Measurements from ENCODE around the gene TMEM80. TPM values are rescaled to one million over a fixed set of nuclear protein-coding genes. Genes with fewer than 3 reads are reported as not detected.

The TMEM80 gene
- total and polyA plus RNA-seq, 4 donors: 5.1 to 12.4 (median 8.2) TPM

DNA sequence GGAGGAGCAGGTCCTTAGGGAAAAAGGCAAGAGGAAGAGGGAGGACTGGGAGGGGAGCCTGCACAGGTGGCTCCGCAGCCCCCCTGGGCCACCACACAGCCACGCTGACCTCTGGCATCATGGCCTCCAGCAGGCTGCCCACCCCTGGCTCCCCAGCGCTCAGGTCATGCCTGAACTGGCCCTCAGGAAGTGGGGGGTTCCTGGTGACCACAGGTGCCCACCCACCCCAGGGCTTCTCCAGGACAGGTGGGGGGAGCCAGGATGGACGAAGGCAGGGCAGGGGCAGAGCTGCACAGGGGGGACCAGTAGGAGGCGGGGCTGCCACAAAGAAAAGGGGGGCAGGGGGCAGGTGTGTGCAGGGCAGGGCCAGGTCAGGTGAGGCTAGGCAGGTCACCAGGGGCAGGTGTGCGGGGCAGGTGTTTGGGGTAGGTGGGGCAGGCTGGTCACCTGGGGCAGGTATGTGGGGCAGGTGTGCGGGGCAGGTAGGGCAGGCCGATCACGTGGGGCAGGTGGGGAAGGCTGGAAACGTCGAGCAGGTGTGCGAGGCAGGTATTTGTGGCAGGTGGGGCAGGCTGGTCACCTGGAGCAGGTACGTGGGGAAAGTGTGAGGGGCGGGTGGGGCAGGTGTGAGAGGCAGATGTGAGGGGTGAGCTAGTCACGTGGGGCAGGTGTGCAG, 1.6 kb upstream of the TMEM80 start:
- Histone ChIP-seq H3K27ac (ENCODE audit: low read depth in 1 of 2, low read length in 2 of 2) (no peak overlapping the region), H3K36me3 (ENCODE audit: control insufficient read depth in 4 of 4, insufficient read depth in 3 of 4, low read depth in 1 of 4, low read length in 3 of 4) (peaks cover 0 to 10% (median 4%) of the 10 kb centered on the region in 4 donors), H3K27me3 (ENCODE audit: control insufficient read depth in 4 of 4, insufficient read depth in 4 of 4, low read length in 3 of 4) (no peaks in the 10 kb centered on the region), H3K9ac (ENCODE audit: low read depth in 1 of 2, low read length in 2 of 2) (no peak overlapping the region), H3K9me3 (ENCODE audit: control insufficient read depth in 4 of 4, low read length in 3 of 4) (no peaks in the 10 kb centered on the region), H3K4me1 (ENCODE audit: control insufficient read depth in 4 of 4, insufficient read depth in 4 of 4, low read length in 3 of 4) (peaks cover 3 to 27% (median 17%) of the 10 kb centered on the region in 4 donors), H3K4me3 (ENCODE audit: low read depth in 1 of 3, low read length in 3 of 3) (peak overlapping the region in 1 of 3 donors; percentile 86)
- DNase-seq (ENCODE audit: low spot score): no peak
- TF ChIP-seq, protein P1, sequence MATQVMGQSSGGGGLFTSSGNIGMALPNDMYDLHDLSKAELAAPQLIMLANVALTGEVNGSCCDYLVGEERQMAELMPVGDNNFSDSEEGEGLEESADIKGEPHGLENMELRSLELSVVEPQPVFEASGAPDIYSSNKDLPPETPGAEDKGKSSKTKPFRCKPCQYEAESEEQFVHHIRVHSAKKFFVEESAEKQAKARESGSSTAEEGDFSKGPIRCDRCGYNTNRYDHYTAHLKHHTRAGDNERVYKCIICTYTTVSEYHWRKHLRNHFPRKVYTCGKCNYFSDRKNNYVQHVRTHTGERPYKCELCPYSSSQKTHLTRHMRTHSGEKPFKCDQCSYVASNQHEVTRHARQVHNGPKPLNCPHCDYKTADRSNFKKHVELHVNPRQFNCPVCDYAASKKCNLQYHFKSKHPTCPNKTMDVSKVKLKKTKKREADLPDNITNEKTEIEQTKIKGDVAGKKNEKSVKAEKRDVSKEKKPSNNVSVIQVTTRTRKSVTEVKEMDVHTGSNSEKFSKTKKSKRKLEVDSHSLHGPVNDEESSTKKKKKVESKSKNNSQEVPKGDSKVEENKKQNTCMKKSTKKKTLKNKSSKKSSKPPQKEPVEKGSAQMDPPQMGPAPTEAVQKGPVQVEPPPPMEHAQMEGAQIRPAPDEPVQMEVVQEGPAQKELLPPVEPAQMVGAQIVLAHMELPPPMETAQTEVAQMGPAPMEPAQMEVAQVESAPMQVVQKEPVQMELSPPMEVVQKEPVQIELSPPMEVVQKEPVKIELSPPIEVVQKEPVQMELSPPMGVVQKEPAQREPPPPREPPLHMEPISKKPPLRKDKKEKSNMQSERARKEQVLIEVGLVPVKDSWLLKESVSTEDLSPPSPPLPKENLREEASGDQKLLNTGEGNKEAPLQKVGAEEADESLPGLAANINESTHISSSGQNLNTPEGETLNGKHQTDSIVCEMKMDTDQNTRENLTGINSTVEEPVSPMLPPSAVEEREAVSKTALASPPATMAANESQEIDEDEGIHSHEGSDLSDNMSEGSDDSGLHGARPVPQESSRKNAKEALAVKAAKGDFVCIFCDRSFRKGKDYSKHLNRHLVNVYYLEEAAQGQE (IDR thresholded peaks at IDR 0.05): no peak
- TF ChIP-seq, protein P2, sequence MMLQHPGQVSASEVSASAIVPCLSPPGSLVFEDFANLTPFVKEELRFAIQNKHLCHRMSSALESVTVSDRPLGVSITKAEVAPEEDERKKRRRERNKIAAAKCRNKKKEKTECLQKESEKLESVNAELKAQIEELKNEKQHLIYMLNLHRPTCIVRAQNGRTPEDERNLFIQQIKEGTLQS (IDR thresholded peaks at IDR 0.05): no peak
- TF ChIP-seq RAD21 (IDR thresholded peaks at IDR 0.05) (no peak), EGR1 (IDR thresholded peaks at IDR 0.05; ENCODE audit: low read depth in 2 of 2) (no peak), TAF1 (conservative IDR thresholded peaks at IDR 0.05) (no peak), JUND (IDR thresholded peaks at IDR 0.05) (no peak), FOXA1 (IDR thresholded peaks at IDR 0.05) (no peak), HNF4G (IDR thresholded peaks at IDR 0.05) (no peak)
- TF ChIP-seq, protein P3, sequence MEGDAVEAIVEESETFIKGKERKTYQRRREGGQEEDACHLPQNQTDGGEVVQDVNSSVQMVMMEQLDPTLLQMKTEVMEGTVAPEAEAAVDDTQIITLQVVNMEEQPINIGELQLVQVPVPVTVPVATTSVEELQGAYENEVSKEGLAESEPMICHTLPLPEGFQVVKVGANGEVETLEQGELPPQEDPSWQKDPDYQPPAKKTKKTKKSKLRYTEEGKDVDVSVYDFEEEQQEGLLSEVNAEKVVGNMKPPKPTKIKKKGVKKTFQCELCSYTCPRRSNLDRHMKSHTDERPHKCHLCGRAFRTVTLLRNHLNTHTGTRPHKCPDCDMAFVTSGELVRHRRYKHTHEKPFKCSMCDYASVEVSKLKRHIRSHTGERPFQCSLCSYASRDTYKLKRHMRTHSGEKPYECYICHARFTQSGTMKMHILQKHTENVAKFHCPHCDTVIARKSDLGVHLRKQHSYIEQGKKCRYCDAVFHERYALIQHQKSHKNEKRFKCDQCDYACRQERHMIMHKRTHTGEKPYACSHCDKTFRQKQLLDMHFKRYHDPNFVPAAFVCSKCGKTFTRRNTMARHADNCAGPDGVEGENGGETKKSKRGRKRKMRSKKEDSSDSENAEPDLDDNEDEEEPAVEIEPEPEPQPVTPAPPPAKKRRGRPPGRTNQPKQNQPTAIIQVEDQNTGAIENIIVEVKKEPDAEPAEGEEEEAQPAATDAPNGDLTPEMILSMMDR (IDR thresholded peaks at IDR 0.05; ENCODE audit: low read depth, low read length, missing input control): no peak
- TF ChIP-seq, protein P4, sequence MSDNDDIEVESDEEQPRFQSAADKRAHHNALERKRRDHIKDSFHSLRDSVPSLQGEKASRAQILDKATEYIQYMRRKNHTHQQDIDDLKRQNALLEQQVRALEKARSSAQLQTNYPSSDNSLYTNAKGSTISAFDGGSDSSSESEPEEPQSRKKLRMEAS (IDR thresholded peaks at IDR 0.05): no peak
- TF ChIP-seq, protein P5, sequence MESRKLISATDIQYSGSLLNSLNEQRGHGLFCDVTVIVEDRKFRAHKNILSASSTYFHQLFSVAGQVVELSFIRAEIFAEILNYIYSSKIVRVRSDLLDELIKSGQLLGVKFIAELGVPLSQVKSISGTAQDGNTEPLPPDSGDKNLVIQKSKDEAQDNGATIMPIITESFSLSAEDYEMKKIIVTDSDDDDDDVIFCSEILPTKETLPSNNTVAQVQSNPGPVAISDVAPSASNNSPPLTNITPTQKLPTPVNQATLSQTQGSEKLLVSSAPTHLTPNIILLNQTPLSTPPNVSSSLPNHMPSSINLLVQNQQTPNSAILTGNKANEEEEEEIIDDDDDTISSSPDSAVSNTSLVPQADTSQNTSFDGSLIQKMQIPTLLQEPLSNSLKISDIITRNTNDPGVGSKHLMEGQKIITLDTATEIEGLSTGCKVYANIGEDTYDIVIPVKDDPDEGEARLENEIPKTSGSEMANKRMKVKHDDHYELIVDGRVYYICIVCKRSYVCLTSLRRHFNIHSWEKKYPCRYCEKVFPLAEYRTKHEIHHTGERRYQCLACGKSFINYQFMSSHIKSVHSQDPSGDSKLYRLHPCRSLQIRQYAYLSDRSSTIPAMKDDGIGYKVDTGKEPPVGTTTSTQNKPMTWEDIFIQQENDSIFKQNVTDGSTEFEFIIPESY (IDR thresholded peaks at IDR 0.05): no peak
- 76% methylated on average over 15 of the region's 15 CpGs for WGBS

DNA sequence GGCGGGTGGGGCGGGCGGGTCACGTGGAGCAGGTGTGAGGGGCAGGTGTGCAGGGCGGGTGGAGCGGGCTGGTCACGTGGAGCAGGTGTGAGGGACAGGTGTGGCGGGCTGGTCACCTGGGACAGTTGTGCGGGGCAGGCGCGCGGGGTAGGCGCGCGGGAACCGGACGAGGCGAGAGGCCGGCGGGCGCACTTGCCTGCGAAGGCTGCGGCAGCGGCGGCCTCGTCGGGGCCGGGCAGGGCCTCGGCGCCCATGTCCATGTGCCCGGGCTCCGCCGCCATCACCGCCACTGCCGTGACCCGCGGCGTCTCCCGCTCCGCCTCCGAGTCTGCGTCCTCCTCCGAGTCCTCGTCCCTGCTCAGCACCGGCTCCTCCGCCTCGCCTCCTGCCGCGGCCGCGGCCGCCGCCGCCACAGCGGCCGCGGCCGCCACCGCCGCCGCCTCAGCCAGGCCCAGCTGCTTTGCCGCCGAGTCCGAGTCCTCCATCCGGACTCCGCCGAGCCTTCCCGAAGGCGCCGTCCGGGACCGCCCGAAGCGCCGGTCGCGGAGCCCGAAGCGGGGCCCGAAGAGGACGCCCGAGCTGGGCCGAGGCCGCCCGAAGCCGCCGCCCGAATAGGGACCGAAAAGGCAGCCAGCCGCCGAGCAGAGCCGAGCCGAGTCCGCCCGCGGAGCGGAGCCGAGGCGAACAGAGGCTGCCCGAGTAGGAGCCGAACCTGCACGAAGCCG, 891 bp upstream of the TMEM80 start, which contains the start of gene DEAF1:
Gene DEAF1, minus strand, starts transcription at position 660 of the 725 bp plus-strand sequence. Its CDS starts 175 bp downstream, at position 485.
- H3K4me1 ChIP-seq (ENCODE audit: control insufficient read depth in 4 of 4, insufficient read depth in 4 of 4, low read length in 3 of 4): peaks cover 3 to 27% (median 17%) of the 10 kb centered on the region in 4 donors
- 5% methylated on average over 103 of the region's 103 CpGs for whole genome bisulfite sequencing

More for the DNA sequence above, 891 bp upstream of the TMEM80 start, which contains the start of gene DEAF1:
- Histone ChIP-seq H3K9me3 (ENCODE audit: control insufficient read depth in 4 of 4, low read length in 3 of 4) (no peaks in the 10 kb centered on the region), H3K4me3 (ENCODE audit: low read depth in 1 of 3, low read length in 3 of 3) (peak within 1 kb of the TSS; percentile 48 to 87 (median 86)), H3K9ac (ENCODE audit: low read depth in 1 of 2, low read length in 2 of 2) (peak within 1 kb of the TSS; percentile 57 to 70), H3K36me3 (ENCODE audit: control insufficient read depth in 4 of 4, insufficient read depth in 3 of 4, low read depth in 1 of 4, low read length in 3 of 4) (peaks cover 0 to 6% (median 1%) of the 10 kb centered on the region in 4 donors), H3K27ac (ENCODE audit: low read depth in 1 of 2, low read length in 2 of 2) (peak within 1 kb of the TSS; percentile 94 to 95), H3K27me3 (ENCODE audit: control insufficient read depth in 4 of 4, insufficient read depth in 4 of 4, low read length in 3 of 4) (no peaks in the 10 kb centered on the region)
- DNase-seq (ENCODE audit: low spot score): peak; percentile 99
- TF ChIP-seq SP1 (IDR thresholded peaks at IDR 0.05): no peak
- no peak for TF ChIP-seq FOXA1 (IDR thresholded peaks at IDR 0.05)
- TF ChIP-seq JUND (IDR thresholded peaks at IDR 0.05): no peak
- TF ChIP-seq RXRA (IDR thresholded peaks at IDR 0.05): no peak

Measured in liver (tissue), 9 donors.